Prostate gland (tissue), 2 donors: ENCODE measurements around the gene GPC5.

Source experiments
- POLR2AphosphoS5 ChIP-seq: sonication (generic); formaldehyde crosslinking; IDR thresholded peaks from one replicate; pipeline ENCODE4 v1.6.1; 2017; ENCODE audit warnings: antibody characterized with exemption
- TF ChIP-seq, protein P1 (sequence below), 4 experiments: fragments of 200-600 bp in 2 of 4; fragments of 450-650 bp in 2 of 4; sonication (generic) in 2 of 4; IDR thresholded peaks; 1 replicate in 3 of 4; 2 replicates in 1 of 4; pipeline ENCODE4 v1.5.1; 2016 to 2019; ENCODE audit warnings: antibody characterized with exemption in 4 of 4, mild to moderate bottlenecking in 2 of 4, moderate library complexity in 2 of 4

DNA sequence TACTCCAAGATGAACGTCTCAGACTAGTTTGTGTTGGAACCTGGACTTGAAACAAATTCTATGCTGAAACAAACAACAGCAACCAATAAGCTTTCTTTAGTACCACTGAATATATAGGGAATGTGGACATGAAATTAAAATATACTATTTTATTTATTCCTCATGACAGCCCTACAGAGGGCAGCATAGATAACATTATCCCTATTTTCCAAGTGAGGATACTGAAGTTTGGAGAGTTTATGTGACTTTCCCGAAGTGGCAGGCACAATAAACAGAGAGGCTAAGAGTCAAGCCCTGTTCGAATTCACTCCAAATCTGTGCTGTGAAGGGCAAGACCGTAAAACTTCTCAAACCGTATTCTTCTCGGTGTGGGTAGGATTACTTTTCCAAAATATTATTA lies 1318.3 kb downstream of the GPC5 start:
- no peak for TF ChIP-seq POLR2AphosphoS5
- TF ChIP-seq, protein P1, sequence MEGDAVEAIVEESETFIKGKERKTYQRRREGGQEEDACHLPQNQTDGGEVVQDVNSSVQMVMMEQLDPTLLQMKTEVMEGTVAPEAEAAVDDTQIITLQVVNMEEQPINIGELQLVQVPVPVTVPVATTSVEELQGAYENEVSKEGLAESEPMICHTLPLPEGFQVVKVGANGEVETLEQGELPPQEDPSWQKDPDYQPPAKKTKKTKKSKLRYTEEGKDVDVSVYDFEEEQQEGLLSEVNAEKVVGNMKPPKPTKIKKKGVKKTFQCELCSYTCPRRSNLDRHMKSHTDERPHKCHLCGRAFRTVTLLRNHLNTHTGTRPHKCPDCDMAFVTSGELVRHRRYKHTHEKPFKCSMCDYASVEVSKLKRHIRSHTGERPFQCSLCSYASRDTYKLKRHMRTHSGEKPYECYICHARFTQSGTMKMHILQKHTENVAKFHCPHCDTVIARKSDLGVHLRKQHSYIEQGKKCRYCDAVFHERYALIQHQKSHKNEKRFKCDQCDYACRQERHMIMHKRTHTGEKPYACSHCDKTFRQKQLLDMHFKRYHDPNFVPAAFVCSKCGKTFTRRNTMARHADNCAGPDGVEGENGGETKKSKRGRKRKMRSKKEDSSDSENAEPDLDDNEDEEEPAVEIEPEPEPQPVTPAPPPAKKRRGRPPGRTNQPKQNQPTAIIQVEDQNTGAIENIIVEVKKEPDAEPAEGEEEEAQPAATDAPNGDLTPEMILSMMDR (IDR thresholded peaks at IDR 0.05), result peak in 1 of 4 experiments; percentile 10
